ENCODE measurements around the gene C1orf198. TPM values are rescaled to one million over a fixed set of nuclear protein-coding genes. Genes with fewer than 3 reads are reported as not detected.
A peak's percentile ranks its signal among the peaks of the same experiment; 100 is the strongest.

The C1orf198 gene
- total RNA-seq, 1 donor, result 352 TPM

- Histone ChIP-seq H3K4me3 (ENCODE audit: insufficient read depth, low read length) (no peak overlapping the region), H2AFZ (ENCODE audit: low read length) (no peak overlapping the region), H4K20me1 (ENCODE audit: insufficient read depth, low read length) (no peaks in the 10 kb centered on the region), H3K79me2 (ENCODE audit: insufficient read depth, low read length) (no peaks in the 10 kb centered on the region), H3K27ac (ENCODE audit: low read depth, low read length) (no peak overlapping the region), H3K27me3 (ENCODE audit: insufficient read depth, low read length) (no peaks in the 10 kb centered on the region), H3K4me2 (ENCODE audit: insufficient read depth, low read length) (no peak overlapping the region), H3K9me3 (ENCODE audit: low read depth, low read length) (no peaks in the 10 kb centered on the region), H3K4me1 (ENCODE audit: insufficient read depth, low read length) (peaks cover 8% of the 10 kb centered on the region), H3K36me3 (ENCODE audit: insufficient read depth, low read length) (peaks cover 12% of the 10 kb centered on the region)
- DNase-seq (ENCODE audit: insufficient read length, low spot score, missing footprints), result no peak
- TF ChIP-seq CTCF (IDR thresholded peaks at IDR 0.05; ENCODE audit: extremely low read depth, low read depth, low read length), result no peak
Measured at GRCh38 chr1:230907472-230908205, 39.3 kb upstream of the C1orf198 start.

DNA sequence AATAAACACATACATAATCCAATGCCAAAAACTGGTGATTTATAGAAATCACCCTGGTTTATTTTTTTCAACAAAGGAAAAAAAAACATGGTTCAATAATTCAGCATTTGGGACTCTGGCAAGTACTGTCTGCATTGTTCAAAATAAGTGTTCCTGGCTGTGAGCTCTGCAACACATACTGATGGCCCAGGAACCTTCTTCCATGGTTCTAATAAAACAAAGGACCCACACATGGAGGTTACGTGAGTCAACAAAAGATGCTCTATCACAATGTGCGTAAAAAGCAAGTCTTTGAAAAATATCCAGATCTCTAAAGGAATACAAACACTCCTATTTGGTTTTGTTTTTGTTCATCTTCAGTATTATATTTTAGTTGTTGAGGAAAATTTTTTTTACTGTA, 37.9 kb upstream of the C1orf198 start:
- no peak for DNase-seq (ENCODE audit: insufficient read length, low spot score, missing footprints)
- TF ChIP-seq CTCF (IDR thresholded peaks at IDR 0.05; ENCODE audit: extremely low read depth, low read depth, low read length), result no peak
- H3K4me2 ChIP-seq (ENCODE audit: insufficient read depth, low read length), result no peak overlapping the region
- H4K20me1 ChIP-seq (ENCODE audit: insufficient read depth, low read length), result no peaks in the 10 kb centered on the region
- no peak overlapping the region for H3K4me3 ChIP-seq (ENCODE audit: insufficient read depth, low read length)
- H3K9me3 ChIP-seq (ENCODE audit: low read depth, low read length), result no peaks in the 10 kb centered on the region
- H3K27ac ChIP-seq (ENCODE audit: low read depth, low read length), result peak overlapping the region; percentile 62
- no peaks in the 10 kb centered on the region for H3K27me3 ChIP-seq (ENCODE audit: insufficient read depth, low read length)
- peak overlapping the region; percentile 87 for H2AFZ ChIP-seq (ENCODE audit: low read length)
- peaks cover 9% of the 10 kb centered on the region for H3K4me1 ChIP-seq (ENCODE audit: insufficient read depth, low read length)
- H3K36me3 ChIP-seq (ENCODE audit: insufficient read depth, low read length), result peaks cover 12% of the 10 kb centered on the region
- H3K79me2 ChIP-seq (ENCODE audit: insufficient read depth, low read length), result no peaks in the 10 kb centered on the region

GRCh38 chr1:230905733-230906132, 37.4 kb upstream of the C1orf198 start:
- Histone ChIP-seq H3K4me1 (ENCODE audit: insufficient read depth, low read length) (peaks cover 14% of the 10 kb centered on the region), H3K4me2 (ENCODE audit: insufficient read depth, low read length) (peak overlapping the region; percentile 48), H3K36me3 (ENCODE audit: insufficient read depth, low read length) (peaks cover 12% of the 10 kb centered on the region), H3K9me3 (ENCODE audit: low read depth, low read length) (no peaks in the 10 kb centered on the region), H3K4me3 (ENCODE audit: insufficient read depth, low read length) (no peak overlapping the region), H3K27me3 (ENCODE audit: insufficient read depth, low read length) (no peaks in the 10 kb centered on the region), H3K79me2 (ENCODE audit: insufficient read depth, low read length) (no peaks in the 10 kb centered on the region), H3K27ac (ENCODE audit: low read depth, low read length) (peak overlapping the region; percentile 62), H4K20me1 (ENCODE audit: insufficient read depth, low read length) (no peaks in the 10 kb centered on the region), H2AFZ (ENCODE audit: low read length) (peak overlapping the region; percentile 87)
- DNase-seq (ENCODE audit: insufficient read length, low spot score, missing footprints), result no peak
- TF ChIP-seq CTCF (IDR thresholded peaks at IDR 0.05; ENCODE audit: extremely low read depth, low read depth, low read length), result no peak

DNA sequence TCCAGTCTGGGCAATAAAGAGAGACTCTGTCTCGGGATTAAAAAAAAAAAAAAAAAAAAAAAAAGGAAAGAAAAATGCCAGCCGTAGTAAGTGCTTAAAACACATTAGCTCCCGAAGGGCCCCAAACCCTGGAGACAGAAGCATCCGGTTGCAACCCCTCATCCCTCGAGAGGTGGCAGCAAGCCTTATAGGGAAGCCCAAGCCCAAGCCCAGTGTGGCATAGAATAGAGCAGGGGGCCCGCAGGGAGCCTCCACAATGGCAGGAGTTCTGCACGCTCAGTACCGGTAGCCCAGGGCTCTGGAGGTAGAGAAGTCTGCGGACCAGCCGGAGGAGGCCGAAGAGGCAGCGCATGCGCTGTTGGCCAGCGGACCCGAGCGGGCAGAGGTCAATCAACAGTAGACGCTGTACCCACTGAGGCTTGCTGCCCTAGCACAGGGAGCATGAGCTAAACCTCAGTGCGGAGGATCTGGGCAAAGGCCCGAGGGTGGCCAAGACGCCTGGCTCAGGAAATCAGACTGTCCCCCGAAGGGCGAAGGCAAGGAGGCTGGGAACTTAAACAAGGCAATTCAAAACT, 34.1 kb upstream of the C1orf198 start:
- Histone ChIP-seq H3K9me3 (ENCODE audit: low read depth, low read length) (no peaks in the 10 kb centered on the region), H3K27me3 (ENCODE audit: insufficient read depth, low read length) (no peaks in the 10 kb centered on the region), H2AFZ (ENCODE audit: low read length) (no peak overlapping the region), H3K36me3 (ENCODE audit: insufficient read depth, low read length) (peaks cover 8% of the 10 kb centered on the region), H3K27ac (ENCODE audit: low read depth, low read length) (no peak overlapping the region), H3K4me2 (ENCODE audit: insufficient read depth, low read length) (no peak overlapping the region), H4K20me1 (ENCODE audit: insufficient read depth, low read length) (no peaks in the 10 kb centered on the region), H3K4me3 (ENCODE audit: insufficient read depth, low read length) (no peak overlapping the region), H3K79me2 (ENCODE audit: insufficient read depth, low read length) (no peaks in the 10 kb centered on the region), H3K4me1 (ENCODE audit: insufficient read depth, low read length) (peaks cover 36% of the 10 kb centered on the region)
- TF ChIP-seq CTCF (IDR thresholded peaks at IDR 0.05; ENCODE audit: extremely low read depth, low read depth, low read length), result no peak
- DNase-seq (ENCODE audit: insufficient read length, low spot score, missing footprints), result no peak

Measured in osteoblast (primary cell).